K562 (cell line): ENCODE results near the gene WDR31.

ENCODE experiments used
- BACH1 ChIP-seq: fragments of 200-800 bp; sonication (Bioruptor generic); IDR thresholded peaks from 2 replicates; pipeline ENCODE4 v1.6.1; 2016; ENCODE audit warnings: missing genetic modification characterization, missing compliant biosample characterization
- CBX5 ChIP-seq: IDR thresholded peaks from 2 replicates; pipeline ENCODE4 v1.6.1; 2014; ENCODE audit warnings: low read depth, borderline replicate concordance
- IRF2 ChIP-seq: sonication (generic); formaldehyde crosslinking; IDR thresholded peaks from 2 replicates; pipeline ENCODE4 v1.8.1; 2022; ENCODE audit warnings: mild to moderate bottlenecking, missing genetic modification reagents
- PHB2 ChIP-seq: fragments of 450-650 bp; IDR thresholded peaks from 2 replicates; pipeline ENCODE4 v1.6.1; 2017; ENCODE audit warnings: low read depth
- SMAD2 ChIP-seq: fragments of 150-350 bp; IDR thresholded peaks from 2 replicates; pipeline ENCODE4 v1.6.1; 2014; ENCODE audit warnings: low read depth, mild to moderate bottlenecking, low read length
- SMAD3 ChIP-seq: fragments of 450-650 bp; formaldehyde crosslinking; conservative IDR thresholded peaks from 2 replicates; pipeline ENCODE4 v1.4.0; 2020; ENCODE audit warnings: mild to moderate bottlenecking
- U2AF1 ChIP-seq: fragments of 200-400 bp; formaldehyde crosslinking; optimal IDR thresholded peaks from 2 replicates; pipeline ENCODE3; 2017; ENCODE audit warnings: mild to moderate bottlenecking, low read depth, low read length, moderate library complexity
- ZKSCAN1 ChIP-seq: fragments of 150-350 bp; IDR thresholded peaks from 2 replicates; pipeline ENCODE4 v1.6.1; 2016; ENCODE audit warnings: low read depth, low read length
- TF ChIP-seq, protein P1 (sequence below), 3 experiments: fragments of 200-800 bp in 1 of 3; fragments of 250-450 bp in 1 of 3; fragments of 450-650 bp in 1 of 3; sonication (Bioruptor Pico) in 1 of 3; sonication (Bioruptor generic) in 1 of 3; formaldehyde crosslinking in 1 of 3; IDR thresholded peaks; 2 replicates each; pipeline versions ENCODE4 v1.6.1 to v1.8.0; 2016 to 2022; ENCODE audit warnings: mild to moderate bottlenecking in 2 of 3, missing genetic modification characterization in 2 of 3, missing compliant biosample characterization in 1 of 3, moderate library complexity in 1 of 3
- TF ChIP-seq, protein P2 (sequence below): sonication (generic); formaldehyde crosslinking; IDR thresholded peaks from 2 replicates; pipeline ENCODE4 v1.8.1; 2023; ENCODE audit warnings: mild to moderate bottlenecking, missing genetic modification reagents, moderate library complexity

DNA sequence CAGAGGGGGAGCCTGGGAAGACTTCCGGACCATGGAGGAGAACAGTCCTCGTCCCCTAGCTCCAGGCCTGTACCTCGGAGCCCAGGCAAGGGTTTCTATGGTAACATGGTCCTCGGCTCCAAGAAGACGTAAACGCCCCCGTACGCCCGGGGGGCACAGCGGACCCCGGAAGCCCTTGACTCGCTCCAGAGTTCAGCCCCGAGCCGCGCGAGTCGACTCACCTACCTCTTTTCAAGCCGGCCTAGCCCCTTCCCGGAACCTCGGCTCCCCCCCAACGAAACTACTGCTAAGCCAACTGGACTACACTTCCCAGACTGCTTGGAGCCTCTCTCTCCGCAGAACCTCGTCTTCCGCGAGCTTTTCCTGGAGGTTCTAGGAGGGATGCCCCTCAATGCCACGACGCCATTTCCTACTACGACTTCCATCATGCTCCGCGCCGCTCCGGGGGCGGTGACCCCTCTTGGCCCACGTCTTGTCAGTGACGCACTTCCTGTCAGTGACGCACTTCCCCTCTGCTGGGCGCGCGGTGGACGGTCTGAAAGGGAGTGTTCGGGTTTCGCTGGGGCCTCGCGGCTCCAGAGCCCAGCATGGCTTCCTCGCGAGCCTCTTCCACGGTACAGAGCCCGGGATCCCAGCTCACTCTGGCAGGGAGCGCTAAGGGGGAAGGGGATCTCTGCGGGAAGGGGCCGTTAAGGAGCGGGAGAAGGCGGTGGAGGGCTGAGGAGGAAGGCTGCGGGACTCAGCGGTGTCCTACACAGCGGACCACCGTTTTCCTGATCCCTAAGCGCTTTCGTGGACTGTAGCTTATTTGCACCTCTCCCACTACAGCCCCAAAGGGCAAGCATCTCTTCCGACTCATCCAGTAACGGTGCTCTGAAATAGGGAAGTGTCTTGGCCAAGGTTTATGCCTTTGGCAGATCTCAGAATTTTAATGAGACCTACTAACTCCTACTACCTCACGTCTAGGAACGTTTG lies 64.6 kb downstream of the WDR31 start, which contains the start of the genes CDC26 and PRPF4:
- no peak for TF ChIP-seq U2AF1
- no peak for TF ChIP-seq IRF2 (CRISPR knock-in tag)
- no peak for TF ChIP-seq PHB2
- no peak for TF ChIP-seq SMAD3 (CRISPR knock-in tag)
- TF ChIP-seq, protein P1, sequence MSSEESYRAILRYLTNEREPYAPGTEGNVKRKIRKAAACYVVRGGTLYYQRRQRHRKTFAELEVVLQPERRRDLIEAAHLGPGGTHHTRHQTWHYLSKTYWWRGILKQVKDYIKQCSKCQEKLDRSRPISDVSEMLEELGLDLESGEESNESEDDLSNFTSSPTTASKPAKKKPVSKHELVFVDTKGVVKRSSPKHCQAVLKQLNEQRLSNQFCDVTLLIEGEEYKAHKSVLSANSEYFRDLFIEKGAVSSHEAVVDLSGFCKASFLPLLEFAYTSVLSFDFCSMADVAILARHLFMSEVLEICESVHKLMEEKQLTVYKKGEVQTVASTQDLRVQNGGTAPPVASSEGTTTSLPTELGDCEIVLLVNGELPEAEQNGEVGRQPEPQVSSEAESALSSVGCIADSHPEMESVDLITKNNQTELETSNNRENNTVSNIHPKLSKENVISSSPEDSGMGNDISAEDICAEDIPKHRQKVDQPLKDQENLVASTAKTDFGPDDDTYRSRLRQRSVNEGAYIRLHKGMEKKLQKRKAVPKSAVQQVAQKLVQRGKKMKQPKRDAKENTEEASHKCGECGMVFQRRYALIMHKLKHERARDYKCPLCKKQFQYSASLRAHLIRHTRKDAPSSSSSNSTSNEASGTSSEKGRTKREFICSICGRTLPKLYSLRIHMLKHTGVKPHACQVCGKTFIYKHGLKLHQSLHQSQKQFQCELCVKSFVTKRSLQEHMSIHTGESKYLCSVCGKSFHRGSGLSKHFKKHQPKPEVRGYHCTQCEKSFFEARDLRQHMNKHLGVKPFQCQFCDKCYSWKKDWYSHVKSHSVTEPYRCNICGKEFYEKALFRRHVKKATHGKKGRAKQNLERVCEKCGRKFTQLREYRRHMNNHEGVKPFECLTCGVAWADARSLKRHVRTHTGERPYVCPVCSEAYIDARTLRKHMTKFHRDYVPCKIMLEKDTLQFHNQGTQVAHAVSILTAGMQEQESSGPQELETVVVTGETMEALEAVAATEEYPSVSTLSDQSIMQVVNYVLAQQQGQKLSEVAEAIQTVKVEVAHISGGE (CRISPR knock-in tag; IDR thresholded peaks at IDR 0.05), result peak in 1 of 3 experiments; percentile 87; a peak in 2 of 6 replicates
- TF ChIP-seq, protein P2, sequence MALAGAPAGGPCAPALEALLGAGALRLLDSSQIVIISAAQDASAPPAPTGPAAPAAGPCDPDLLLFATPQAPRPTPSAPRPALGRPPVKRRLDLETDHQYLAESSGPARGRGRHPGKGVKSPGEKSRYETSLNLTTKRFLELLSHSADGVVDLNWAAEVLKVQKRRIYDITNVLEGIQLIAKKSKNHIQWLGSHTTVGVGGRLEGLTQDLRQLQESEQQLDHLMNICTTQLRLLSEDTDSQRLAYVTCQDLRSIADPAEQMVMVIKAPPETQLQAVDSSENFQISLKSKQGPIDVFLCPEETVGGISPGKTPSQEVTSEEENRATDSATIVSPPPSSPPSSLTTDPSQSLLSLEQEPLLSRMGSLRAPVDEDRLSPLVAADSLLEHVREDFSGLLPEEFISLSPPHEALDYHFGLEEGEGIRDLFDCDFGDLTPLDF (CRISPR knock-in tag), result no peak
- TF ChIP-seq CBX5, result no peak
- no peak for TF ChIP-seq BACH1 (tag)
- no peak for TF ChIP-seq ZKSCAN1
- TF ChIP-seq SMAD2, result no peak
